IMR-90 (cell line): ENCODE data around the gene RAB23. TPM values are rescaled to one million over a fixed set of nuclear protein-coding genes. Genes with fewer than 3 reads are reported as not detected.
A peak's percentile ranks its signal among the peaks of the same experiment; 100 is the strongest.

Experiments
- ATAC-seq: fragments of 200-7000 bp; cut with Tn5 transposase; 2 replicates; pipeline ENCODE4 v1.9.1; 2020; ENCODE audit warnings: low read depth, mild to moderate bottlenecking, moderate library complexity
- BruUV-seq: library from RNA; stranded (reverse); fragments of 400-500 nt; replicated peaks from 2 replicates; lab custom pipeline; 2021; lab: Mats Ljungman, UMichigan
- CTCF ChIA-PET: fragments of 300-600 bp; formaldehyde crosslinking; extraction: SDS; loops from one replicate; lab custom pipeline; 2021; ENCODE audit warnings: antibody characterized with exemption; lab: Yijun Ruan, JAX
- POLR2A ChIA-PET: fragments of 300-600 bp; sonication (Branson Sonifier 250); formaldehyde crosslinking; loops from one replicate; lab custom pipeline; 2022; ENCODE audit warnings: antibody characterized with exemption; ENCODE audit not compliant: unreplicated experiment; lab: Charles Lee
- DNase-seq: peaks from one replicate; pipeline ENCODE4 v3.0.0; 2013
- H2AFZ ChIP-seq: replicated peaks from 2 replicates; pipeline ENCODE3; 2013; ENCODE audit warnings: low read length, mild to moderate bottlenecking; ENCODE audit not compliant: poor library complexity
- H2AK5ac ChIP-seq: 2 replicates; pipeline ENCODE4 v1.6.1; 2013; ENCODE audit warnings: low read depth, low read length, inconsistent platforms
- H2AK9ac ChIP-seq: replicated peaks from 2 replicates; pipeline ENCODE3; 2013; ENCODE audit warnings: mild to moderate bottlenecking, low read depth, low read length, moderate library complexity; ENCODE audit not compliant: poor library complexity
- H2BK120ac ChIP-seq: 2 replicates; pipeline ENCODE4 v1.6.1; 2013; ENCODE audit warnings: low read depth, low read length, inconsistent platforms
- H2BK15ac ChIP-seq: 3 replicates; pipeline ENCODE4 v1.6.1; 2013; ENCODE audit warnings: low read depth, low read length, inconsistent platforms
- H2BK20ac ChIP-seq: 2 replicates; pipeline ENCODE4 v1.6.1; 2013; ENCODE audit warnings: low read depth, mild to moderate bottlenecking, inconsistent platforms, low read length, moderate library complexity
- H2BK5ac ChIP-seq: 2 replicates; pipeline ENCODE4 v1.6.1; 2013; ENCODE audit warnings: mild to moderate bottlenecking, low read depth, low read length, inconsistent platforms; ENCODE audit not compliant: poor library complexity, severe bottlenecking
- H3K14ac ChIP-seq: replicated peaks from 2 replicates; pipeline ENCODE4 v1.6.1; 2013; ENCODE audit warnings: low read depth, low read length, inconsistent platforms
- H3K18ac ChIP-seq: 2 replicates; pipeline ENCODE4 v1.6.1; 2013; ENCODE audit warnings: low read depth, low read length, control low read depth
- H3K23ac ChIP-seq: 2 replicates; pipeline ENCODE4 v1.6.1; 2013; ENCODE audit warnings: low read depth, low read length, inconsistent platforms
- H3K27ac ChIP-seq: 2 replicates; pipeline ENCODE4 v1.5.1; 2013; ENCODE audit warnings: mild to moderate bottlenecking, control low read depth, low read length; ENCODE audit not compliant: insufficient read depth
- H3K27me3 ChIP-seq: 2 replicates; pipeline ENCODE4 v1.6.1; 2013; ENCODE audit warnings: low read length; ENCODE audit not compliant: control insufficient read depth, insufficient read depth
- H3K36me3 ChIP-seq: 2 replicates; pipeline ENCODE4 v1.6.1; 2013; ENCODE audit warnings: low read length, mixed read lengths; ENCODE audit not compliant: control insufficient read depth, insufficient read depth
- H3K4ac ChIP-seq: 2 replicates; pipeline ENCODE4 v1.6.1; 2013; ENCODE audit warnings: low read depth, low read length, inconsistent platforms
- H3K4me1 ChIP-seq: 2 replicates; pipeline ENCODE4 v1.6.1; 2013; ENCODE audit warnings: low read length, mixed read lengths; ENCODE audit not compliant: control insufficient read depth, insufficient read depth
- H3K4me2 ChIP-seq: 2 replicates; pipeline ENCODE4 v1.6.1; 2013; ENCODE audit warnings: low read depth, mild to moderate bottlenecking, control low read depth, low read length, moderate library complexity
- H3K4me3 ChIP-seq: 2 replicates; pipeline ENCODE4 v1.5.1; 2013; ENCODE audit warnings: low read depth, mild to moderate bottlenecking, control low read depth, low read length, moderate library complexity; ENCODE audit not compliant: insufficient read depth
- H3K56ac ChIP-seq: 2 replicates; pipeline ENCODE4 v1.6.1; 2013; ENCODE audit warnings: low read length, inconsistent platforms; ENCODE audit not compliant: insufficient read depth; ENCODE audit errors: extremely low read depth
- H3K79me1 ChIP-seq, 2 experiments: 2 replicates each; pipeline ENCODE4 v1.6.1; 2013; ENCODE audit warnings: low read length in 2 of 2, inconsistent platforms in 1 of 2, low read depth in 1 of 2
- H3K9ac ChIP-seq: 2 replicates; pipeline ENCODE4 v1.6.1; 2013; ENCODE audit warnings: low read depth, low read length, control low read depth
- H3K9me1 ChIP-seq: 2 replicates; pipeline ENCODE4 v1.6.1; 2013; ENCODE audit warnings: low read length, inconsistent platforms; ENCODE audit not compliant: insufficient read depth
- H3K9me3 ChIP-seq: 2 replicates; pipeline ENCODE4 v1.6.1; 2013; ENCODE audit warnings: low read length; ENCODE audit not compliant: control insufficient read depth, insufficient read depth
- H4K20me1 ChIP-seq: 2 replicates; pipeline ENCODE4 v1.6.1; 2013; ENCODE audit warnings: low read length, inconsistent platforms; ENCODE audit not compliant: insufficient read depth
- H4K5ac ChIP-seq: 2 replicates; pipeline ENCODE4 v1.6.1; 2013; ENCODE audit warnings: mild to moderate bottlenecking, low read depth, low read length, control low read depth
- H4K8ac ChIP-seq, 2 experiments: 2 replicates each; pipeline ENCODE4 v1.6.1; 2013; ENCODE audit warnings: low read depth in 2 of 2, low read length in 2 of 2, control low read depth in 1 of 2, inconsistent platforms in 1 of 2
- H4K91ac ChIP-seq: 2 replicates; pipeline ENCODE4 v1.6.1; 2013; ENCODE audit warnings: low read depth, low read length, inconsistent platforms; ENCODE audit not compliant: insufficient read depth
- CEBPB ChIP-seq: IDR thresholded peaks from 2 replicates; pipeline ENCODE4 v1.6.1; 2012; ENCODE audit warnings: low read depth, low read length, improper control_type of control experiment
- MAZ ChIP-seq: IDR thresholded peaks from 2 replicates; pipeline ENCODE4 v1.6.1; 2012; ENCODE audit warnings: low read depth, mild to moderate bottlenecking, low read length, improper control_type of control experiment, moderate library complexity, borderline replicate concordance
- SMC3 ChIP-seq: fragments of 150-350 bp; IDR thresholded peaks from 2 replicates; pipeline ENCODE4 v1.6.1; 2016; ENCODE audit warnings: low read depth, mild to moderate bottlenecking, antibody characterized with exemption, low read length, moderate library complexity
- WGBS, 2 experiments: methylation state at CpG; one replicate each; pipeline versions ENCODE4 v1.1.5 to v1.1.7; 2013; ENCODE audit warnings: missing lambda C conversion rate in 2 of 2; ENCODE audit not compliant: insufficient read length in 1 of 2; ENCODE audit errors: extremely low coverage in 2 of 2; 5-methylcytosine and 5-hydroxymethylcytosine counted together
- dilution Hi-C: fragments of 300-500 bp; cut with HindIII; formaldehyde crosslinking; loops from one replicate; pipeline ENCODE4 v1.14.3; 2018; ENCODE audit warnings: low sequenced_read_pairs; ENCODE audit not compliant: unreplicated experiment
- in situ Hi-C: fragments of 300-500 bp; cut with MboI; formaldehyde crosslinking; loops from 3 replicates; pipeline ENCODE4 v1.14.3; 2019; ENCODE audit warnings: low sequenced_read_pairs, inconsistent platforms, mixed read lengths
- intact Hi-C: fragments of 100-400 bp; cut with micrococcal nuclease; formaldehyde crosslinking; loops from 2 replicates; pipeline ENCODE4 v1.10.0; 2022
- polyA plus RNA-seq, 3 experiments: library from polyadenylated mRNA; depleted of rRNA; stranded (reverse); fragments of >200 nt; gene quantifications; 2 replicates each; pipeline ENCODE4 v1.2.3, GENCODE V29; 2012; ENCODE audit warnings: low replicate concordance in 1 of 3
- total RNA-seq: library from RNA; depleted of rRNA; stranded (reverse); fragments of >200 nt; gene quantifications from 2 replicates; pipeline ENCODE4 v1.2.3, GENCODE V29; 2012

Gene RAB23
- total and polyA plus RNA-seq, 2 of the 4 experiments (the other 2 are of a cell fraction), result 10.8 to 13.3 TPM

DNA sequence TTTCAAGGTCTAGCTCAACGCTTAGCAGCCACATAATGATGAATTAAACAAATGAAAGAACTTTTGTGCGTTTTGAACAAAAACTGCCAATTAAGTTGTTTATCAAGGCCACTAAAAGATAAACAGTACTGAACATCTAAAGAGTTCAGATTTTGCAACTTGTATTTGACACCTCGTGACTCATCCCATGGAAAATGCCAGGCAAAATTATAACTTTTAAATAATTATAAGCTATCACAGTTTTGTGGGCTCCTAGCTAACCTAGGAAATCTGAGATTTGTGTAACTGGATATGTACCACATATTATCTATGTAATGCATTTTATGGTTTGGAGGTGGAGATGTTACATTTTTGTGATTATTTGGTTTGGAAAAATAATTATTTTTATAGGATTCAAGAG is 59.6 kb downstream of the RAB23 start:
- H4K8ac ChIP-seq, result no peak overlapping the region
- H3K27ac ChIP-seq, result peak overlapping the region; percentile 37; the same call in 1 of the 2 replicates
- no peak overlapping the region for H2AFZ ChIP-seq
- in situ Hi-C loops (no loop called here), dilution Hi-C loops (no loop called here), intact Hi-C loops (no loop called here)
- peaks cover 0 to 7% of the 10 kb centered on the region in 2 experiments; a peak in 1 of 4 replicates for H3K79me1 ChIP-seq
- TF ChIP-seq MAZ, result no peak
- TF ChIP-seq CEBPB, result peak; percentile 41; the same call in 1 of the 2 replicates
- TF ChIP-seq SMC3, result no peak
- H4K91ac ChIP-seq, result no peak overlapping the region
- no peaks in the 10 kb centered on the region for H3K27me3 ChIP-seq
- H3K4me3 ChIP-seq, result no peak overlapping the region
- no peak overlapping the region for H2AK5ac ChIP-seq
- ChIA-PET CTCF (no interaction called here), POLR2A (interaction anchor here (1.1 kb wide), 1 partner anchor 9 kb away, joined by 5 read pairs; the partner anchor contains the start of gene BAG2)
- H3K4me2 ChIP-seq, result peak overlapping the region; percentile 39; the same call in 1 of the 2 replicates
- peak overlapping the region; percentile 83 for H2BK5ac ChIP-seq
- no CpG with 5 or more reads among the region's 3 CpGs for WGBS, 2 experiments
- H2BK15ac ChIP-seq, result no peak overlapping the region
- H2BK20ac ChIP-seq, result no peak overlapping the region
- H2AK9ac ChIP-seq, result no peak overlapping the region
- peak; percentile 19 for DNase-seq
- no peak overlapping the region for H3K9ac ChIP-seq
- peaks cover 3% of the 10 kb centered on the region for H3K36me3 ChIP-seq
- peak overlapping the region; percentile 74; the same call in 1 of the 2 replicates for H3K18ac ChIP-seq
- ATAC-seq, result peak; percentile 57
- no peak overlapping the region for H3K56ac ChIP-seq
- no peaks in the 10 kb centered on the region for H3K9me1 ChIP-seq
- H3K14ac ChIP-seq, result no peak overlapping the region
- peaks cover 6% of the 10 kb centered on the region for H3K9me3 ChIP-seq
- BruUV-seq, result no TSS peak
- H3K4ac ChIP-seq, result no peak overlapping the region
- H3K23ac ChIP-seq, result no peak overlapping the region
- H3K4me1 ChIP-seq, result peaks cover 15% of the 10 kb centered on the region
- 0 out of 2 replicates have a peak, but pooled peaks cover 3% of the 10 kb centered on the region for H4K20me1 ChIP-seq
- H4K5ac ChIP-seq, result no peak overlapping the region; the same call in 1 of the 2 replicates
- H2BK120ac ChIP-seq, result 0 out of 2 replicates have a peak overlapping the region, but pooled peaks have one; percentile 1
